Heart right ventricle (tissue), 16 donors: ENCODE measurements around the gene MSL2. TPM values are rescaled to one million over a fixed set of nuclear protein-coding genes. Genes with fewer than 3 reads are reported as not detected.
A peak's percentile ranks its signal among the peaks of the same experiment; 100 is the strongest.

ENCODE experiments used
- ATAC-seq, 8 donors: fragments of 200-7000 bp; cut with Tn5 transposase; one replicate each; pipeline ENCODE4 v1.9.1; 2020; ENCODE audit warnings: mild to moderate bottlenecking in 8 of 8, moderate library complexity in 8 of 8, moderate number of reproducible peaks in 1 of 8
- DNase-seq, 2 donors: peaks; one replicate each; pipeline ENCODE4 v3.0.0-alpha.2; 2020
- H3K27ac ChIP-seq, 10 donors: fragments of 200-600 bp; sonication (generic) in 2 of 10; one replicate each; pipeline versions ENCODE4 v1.5.0 to v1.8.0; 2020 to 2022; ENCODE audit warnings: mild to moderate bottlenecking in 3 of 10
- H3K27me3 ChIP-seq, 7 donors: fragments of 200-600 bp; one replicate each; pipeline ENCODE4 v1.8.0; 2021 to 2022; ENCODE audit warnings: mild to moderate bottlenecking in 2 of 7
- H3K36me3 ChIP-seq, 9 donors: fragments of 200-600 bp; sonication (generic) in 1 of 9; one replicate each; pipeline versions ENCODE4 v1.5.0 to v1.8.0; 2020 to 2022; ENCODE audit warnings: mild to moderate bottlenecking in 2 of 9
- H3K4me1 ChIP-seq, 9 donors: fragments of 200-600 bp; sonication (generic) in 1 of 9; one replicate each; pipeline versions ENCODE4 v1.5.0 to v1.8.0; 2020 to 2022; ENCODE audit warnings: mild to moderate bottlenecking in 4 of 9
- H3K4me3 ChIP-seq, 10 donors: fragments of 200-600 bp; sonication (generic) in 2 of 10; one replicate each; pipeline versions ENCODE4 v1.5.0 to v1.8.0; 2020 to 2022; ENCODE audit warnings: mild to moderate bottlenecking in 7 of 10, moderate library complexity in 2 of 10
- H3K9me3 ChIP-seq, 11 donors: fragments of 200-600 bp in 10 of 11; sonication (generic) in 2 of 11; one replicate each; pipeline versions ENCODE4 v1.5.0 to v1.8.0; 2013 to 2022; ENCODE audit warnings: mild to moderate bottlenecking in 2 of 11, control low read depth in 1 of 11, moderate library complexity in 1 of 11
- CTCF ChIP-seq, 9 donors: fragments of 200-600 bp; sonication (generic) in 2 of 9; IDR thresholded peaks; one replicate each; pipeline versions ENCODE4 v1.5.0 to v1.8.0; 2021 to 2022; ENCODE audit warnings: antibody characterized with exemption in 9 of 9, mild to moderate bottlenecking in 5 of 9, moderate library complexity in 1 of 9
- WGBS, 2 donors: extraction: QIAGEN DNeasy Blood & Tissue Kit; methylation state at CpG; one replicate each; pipeline ENCODE4 v1.1.7; 2013; ENCODE audit warnings: inconsistent platforms in 1 of 2; 5-methylcytosine and 5-hydroxymethylcytosine counted together
- intact Hi-C, 10 donors: fragments of 100-400 bp; cut with DNase I; formaldehyde crosslinking; loops; one replicate each; pipeline versions ENCODE4 v1.11.1 to v1.14.2; 2022
- polyA plus RNA-seq, 2 donors: library from polyadenylated mRNA; stranded (reverse); fragments of 200-250 nt; gene quantifications; one replicate each; pipeline ENCODE4 v1.2.3, GENCODE V29; 2013
- total RNA-seq, 10 donors: library from RNA; stranded (reverse); fragmentation: NEBNext Ultra II Directional in 3 of 10; extraction: Animal tissue kit (Norgen Biotek cat#: 25700) in 3 of 10; gene quantifications; one replicate each; pipeline versions ENCODE4 v1.2.1 to v1.2.4, GENCODE V29; 2021 to 2023
- donor health status: Arrhythmogenic right ventricular cardiomyopathy.
- donor health status: ischemic (EF 13 %, LVEDD 7.1; RV severe dilation, severe dysfunction).
- donor health status: healthy with polysubstance abuse.
- donor health status: DM: no; HTN: yes; CAD: no.
- donor health status: DM: no; HTN: no; CAD: no.
- donor health status: ischemic (EF 25% LVEDD 6.9; RV normal size, moderate dysfunction).
- donor health status: ischemic (EF 25% LVEDD 5.7; RV mildly dilated, moderate dysfunction).
- donor health status: healthy.
- donor health status: DM: yes; HTN: yes; CAD: no.
- donor health status: Ischemic cardiomyopathy.
- donor health status: ischemic (EF 35%, LVEDD 5.7; RV mildly dilated, moderate dysfunction).
- donor health status: nonischemic (EF 11% LVEDD 7.7; RV severe dilation, severe dysfunction).
- donor health status: DM: yes; HTN: yes; CAD: no.
- donor health status: PGD.
- donor health status: ischemic (EF 29% LVEDD 5.4; RV normal size, mild dysfunction).
- donor health status: nonischemic (EF 23%, LVEDD 6.1; RV moderate dilation, normal function).

MSL2 gene
- total and polyA plus RNA-seq, 12 donors = 3.8 to 25.2 (median 20.1) TPM

- H3K27me3 ChIP-seq = no peaks in the 10 kb centered on the region
- peaks cover 0 to 76% (median 44%) of the 10 kb centered on the region in 9 donors for H3K4me1 ChIP-seq
- H3K36me3 ChIP-seq = no peaks in the 10 kb centered on the region
- H3K9me3 ChIP-seq = no peaks in the 10 kb centered on the region
- H3K27ac ChIP-seq = no peak overlapping the region
- ATAC-seq (peak in 2 of 8 donors; percentile 43 to 46), DNase-seq (no peak)
- WGBS, 2 donors = 77 to 87% methylated on average over 7 of the region's 7 CpGs
- no peak overlapping the region for H3K4me3 ChIP-seq
- intact Hi-C loops = no loop called here
- TF ChIP-seq CTCF (IDR thresholded peaks at IDR 0.05) = no peak
Observed at GRCh38 chr3:136162322-136162721, 33.8 kb downstream of the MSL2 start.

- DNase-seq = no peak
- H3K9me3 ChIP-seq = no peaks in the 10 kb centered on the region
- no peak for ATAC-seq
- no peak overlapping the region for H3K4me3 ChIP-seq
- H3K27ac ChIP-seq = no peak overlapping the region
- intact Hi-C loops = no loop called here
- no peak for TF ChIP-seq CTCF (IDR thresholded peaks at IDR 0.05)
- no peaks in the 10 kb centered on the region for H3K27me3 ChIP-seq
- H3K4me1 ChIP-seq = peaks cover 0 to 68% (median 40%) of the 10 kb centered on the region in 9 donors
- H3K36me3 ChIP-seq = no peaks in the 10 kb centered on the region
Observed at GRCh38 chr3:136161516-136161915, 34.6 kb downstream of the MSL2 start.

GRCh38 chr3:136152963-136153362 lies 43.2 kb downstream of the MSL2 start:
- Histone ChIP-seq H3K36me3 (peaks cover 0 to 43% (median 14%) of the 10 kb centered on the region in 9 donors), H3K27me3 (no peaks in the 10 kb centered on the region), H3K4me1 (peaks cover 0 to 50% (median 34%) of the 10 kb centered on the region in 9 donors), H3K9me3 (no peaks in the 10 kb centered on the region), H3K27ac (no peak overlapping the region), H3K4me3 (no peak overlapping the region)
- no peak for TF ChIP-seq CTCF (IDR thresholded peaks at IDR 0.05)
- 90 to 91% methylated on average over 4 of the region's 4 CpGs for WGBS, 2 donors
- DNase-seq = no peak
- ATAC-seq = no peak
- intact Hi-C loops = loop anchor here in 2 of 10 donors (5.0 kb wide), 1 partner anchor 39 kb away; no protein-coding TSS in a partner anchor

- no peak for TF ChIP-seq CTCF (IDR thresholded peaks at IDR 0.05)
- Histone ChIP-seq H3K9me3 (no peaks in the 10 kb centered on the region), H3K27ac (no peak overlapping the region), H3K4me1 (peaks cover 0 to 51% (median 29%) of the 10 kb centered on the region in 9 donors), H3K4me3 (no peak overlapping the region), H3K27me3 (no peaks in the 10 kb centered on the region), H3K36me3 (peaks cover 0 to 49% (median 14%) of the 10 kb centered on the region in 9 donors)
- intact Hi-C loops = loop anchor here in 2 of 10 donors (5.0 kb wide), 1 partner anchor 40 kb away; no protein-coding TSS in a partner anchor
- DNase-seq = no peak
- 75 to 78% methylated on average over 4 of the region's 4 CpGs for WGBS, 2 donors
- ATAC-seq = no peak
Observed at GRCh38 chr3:136152176-136152843, 43.8 kb downstream of the MSL2 start.
